IMR-90 (cell line): ENCODE data around the gene CUX1. TPM values are rescaled to one million over a fixed set of nuclear protein-coding genes. Genes with fewer than 3 reads are reported as not detected.
"Not testable (repeated sequence)": the region's sequence is repeated elsewhere in the genome, so short reads cannot be mapped to it uniquely, and the experiment has no call there.

Experiments used
- ATAC-seq: fragments of 200-7000 bp; cut with Tn5 transposase; 2 replicates; pipeline ENCODE4 v1.9.1; 2020; ENCODE audit warnings: low read depth, mild to moderate bottlenecking, moderate library complexity
- BruUV-seq: library from RNA; stranded (reverse); fragments of 400-500 nt; replicated peaks from 2 replicates; lab custom pipeline; 2021; lab: Mats Ljungman, UMichigan
- CTCF ChIA-PET: fragments of 300-600 bp; formaldehyde crosslinking; extraction: SDS; loops from one replicate; lab custom pipeline; 2021; ENCODE audit warnings: antibody characterized with exemption; lab: Yijun Ruan, JAX
- POLR2A ChIA-PET: fragments of 300-600 bp; sonication (Branson Sonifier 250); formaldehyde crosslinking; loops from one replicate; lab custom pipeline; 2022; ENCODE audit warnings: antibody characterized with exemption; ENCODE audit not compliant: unreplicated experiment; lab: Charles Lee
- DNase-seq: peaks from one replicate; pipeline ENCODE4 v3.0.0; 2013
- H2AFZ ChIP-seq: replicated peaks from 2 replicates; pipeline ENCODE3; 2013; ENCODE audit warnings: low read length, mild to moderate bottlenecking; ENCODE audit not compliant: poor library complexity
- H2AK5ac ChIP-seq: 2 replicates; pipeline ENCODE4 v1.6.1; 2013; ENCODE audit warnings: low read depth, low read length, inconsistent platforms
- H2AK9ac ChIP-seq: replicated peaks from 2 replicates; pipeline ENCODE3; 2013; ENCODE audit warnings: mild to moderate bottlenecking, low read depth, low read length, moderate library complexity; ENCODE audit not compliant: poor library complexity
- H2BK120ac ChIP-seq: 2 replicates; pipeline ENCODE4 v1.6.1; 2013; ENCODE audit warnings: low read depth, low read length, inconsistent platforms
- H2BK15ac ChIP-seq: 3 replicates; pipeline ENCODE4 v1.6.1; 2013; ENCODE audit warnings: low read depth, low read length, inconsistent platforms
- H2BK20ac ChIP-seq: 2 replicates; pipeline ENCODE4 v1.6.1; 2013; ENCODE audit warnings: low read depth, mild to moderate bottlenecking, inconsistent platforms, low read length, moderate library complexity
- H2BK5ac ChIP-seq: 2 replicates; pipeline ENCODE4 v1.6.1; 2013; ENCODE audit warnings: mild to moderate bottlenecking, low read depth, low read length, inconsistent platforms; ENCODE audit not compliant: poor library complexity, severe bottlenecking
- H3K14ac ChIP-seq: replicated peaks from 2 replicates; pipeline ENCODE4 v1.6.1; 2013; ENCODE audit warnings: low read depth, low read length, inconsistent platforms
- H3K18ac ChIP-seq: 2 replicates; pipeline ENCODE4 v1.6.1; 2013; ENCODE audit warnings: low read depth, low read length, control low read depth
- H3K23ac ChIP-seq: 2 replicates; pipeline ENCODE4 v1.6.1; 2013; ENCODE audit warnings: low read depth, low read length, inconsistent platforms
- H3K27ac ChIP-seq: 2 replicates; pipeline ENCODE4 v1.5.1; 2013; ENCODE audit warnings: mild to moderate bottlenecking, control low read depth, low read length; ENCODE audit not compliant: insufficient read depth
- H3K27me3 ChIP-seq: 2 replicates; pipeline ENCODE4 v1.6.1; 2013; ENCODE audit warnings: low read length; ENCODE audit not compliant: control insufficient read depth, insufficient read depth
- H3K36me3 ChIP-seq: 2 replicates; pipeline ENCODE4 v1.6.1; 2013; ENCODE audit warnings: low read length, mixed read lengths; ENCODE audit not compliant: control insufficient read depth, insufficient read depth
- H3K4ac ChIP-seq: 2 replicates; pipeline ENCODE4 v1.6.1; 2013; ENCODE audit warnings: low read depth, low read length, inconsistent platforms
- H3K4me1 ChIP-seq: 2 replicates; pipeline ENCODE4 v1.6.1; 2013; ENCODE audit warnings: low read length, mixed read lengths; ENCODE audit not compliant: control insufficient read depth, insufficient read depth
- H3K4me2 ChIP-seq: 2 replicates; pipeline ENCODE4 v1.6.1; 2013; ENCODE audit warnings: low read depth, mild to moderate bottlenecking, control low read depth, low read length, moderate library complexity
- H3K4me3 ChIP-seq: 2 replicates; pipeline ENCODE4 v1.5.1; 2013; ENCODE audit warnings: low read depth, mild to moderate bottlenecking, control low read depth, low read length, moderate library complexity; ENCODE audit not compliant: insufficient read depth
- H3K56ac ChIP-seq: 2 replicates; pipeline ENCODE4 v1.6.1; 2013; ENCODE audit warnings: low read length, inconsistent platforms; ENCODE audit not compliant: insufficient read depth; ENCODE audit errors: extremely low read depth
- H3K79me1 ChIP-seq, 2 experiments: 2 replicates each; pipeline ENCODE4 v1.6.1; 2013; ENCODE audit warnings: low read length in 2 of 2, inconsistent platforms in 1 of 2, low read depth in 1 of 2
- H3K9ac ChIP-seq: 2 replicates; pipeline ENCODE4 v1.6.1; 2013; ENCODE audit warnings: low read depth, low read length, control low read depth
- H3K9me1 ChIP-seq: 2 replicates; pipeline ENCODE4 v1.6.1; 2013; ENCODE audit warnings: low read length, inconsistent platforms; ENCODE audit not compliant: insufficient read depth
- H3K9me3 ChIP-seq: 2 replicates; pipeline ENCODE4 v1.6.1; 2013; ENCODE audit warnings: low read length; ENCODE audit not compliant: control insufficient read depth, insufficient read depth
- H4K20me1 ChIP-seq: 2 replicates; pipeline ENCODE4 v1.6.1; 2013; ENCODE audit warnings: low read length, inconsistent platforms; ENCODE audit not compliant: insufficient read depth
- H4K5ac ChIP-seq: 2 replicates; pipeline ENCODE4 v1.6.1; 2013; ENCODE audit warnings: mild to moderate bottlenecking, low read depth, low read length, control low read depth
- H4K8ac ChIP-seq, 2 experiments: 2 replicates each; pipeline ENCODE4 v1.6.1; 2013; ENCODE audit warnings: low read depth in 2 of 2, low read length in 2 of 2, control low read depth in 1 of 2, inconsistent platforms in 1 of 2
- H4K91ac ChIP-seq: 2 replicates; pipeline ENCODE4 v1.6.1; 2013; ENCODE audit warnings: low read depth, low read length, inconsistent platforms; ENCODE audit not compliant: insufficient read depth
- POLR2A ChIP-seq: IDR thresholded peaks from 2 replicates; pipeline ENCODE4 v1.6.1; 2012; ENCODE audit warnings: mild to moderate bottlenecking, low read depth, low read length
- RAD21 ChIP-seq: IDR thresholded peaks from 2 replicates; pipeline ENCODE4 v1.6.1; 2012; ENCODE audit warnings: low read length, improper control_type of control experiment
- USF2 ChIP-seq: fragments of 150-350 bp; IDR thresholded peaks from 2 replicates; pipeline ENCODE4 v1.6.1; 2017; ENCODE audit warnings: mild to moderate bottlenecking, antibody characterized with exemption, low read length, low read depth
- WGBS, 2 experiments: methylation state at CpG; one replicate each; pipeline versions ENCODE4 v1.1.5 to v1.1.7; 2013; ENCODE audit warnings: missing lambda C conversion rate in 2 of 2; ENCODE audit not compliant: insufficient read length in 1 of 2; ENCODE audit errors: extremely low coverage in 2 of 2; 5-methylcytosine and 5-hydroxymethylcytosine counted together
- dilution Hi-C: fragments of 300-500 bp; cut with HindIII; formaldehyde crosslinking; loops from one replicate; pipeline ENCODE4 v1.14.3; 2018; ENCODE audit warnings: low sequenced_read_pairs; ENCODE audit not compliant: unreplicated experiment
- in situ Hi-C: fragments of 300-500 bp; cut with MboI; formaldehyde crosslinking; loops from 3 replicates; pipeline ENCODE4 v1.14.3; 2019; ENCODE audit warnings: low sequenced_read_pairs, inconsistent platforms, mixed read lengths
- intact Hi-C: fragments of 100-400 bp; cut with micrococcal nuclease; formaldehyde crosslinking; loops from 2 replicates; pipeline ENCODE4 v1.10.0; 2022
- polyA plus RNA-seq, 3 experiments: library from polyadenylated mRNA; depleted of rRNA; stranded (reverse); fragments of >200 nt; gene quantifications; 2 replicates each; pipeline ENCODE4 v1.2.3, GENCODE V29; 2012; ENCODE audit warnings: low replicate concordance in 1 of 3
- total RNA-seq: library from RNA; depleted of rRNA; stranded (reverse); fragments of >200 nt; gene quantifications from 2 replicates; pipeline ENCODE4 v1.2.3, GENCODE V29; 2012

CUX1 gene
- total and polyA plus RNA-seq, 2 of the 4 experiments (the other 2 are of a cell fraction), result 19.7 to 46.4 TPM

- ChIA-PET POLR2A (no interaction called here), CTCF (no interaction called here)
- peaks cover 1% of the 10 kb centered on the region; the same call in 1 of the 2 replicates for H3K36me3 ChIP-seq
- H3K18ac ChIP-seq, result no peak overlapping the region
- no peak overlapping the region for H3K27ac ChIP-seq
- H4K8ac ChIP-seq, result no peak overlapping the region
- H3K9me3 ChIP-seq, result no peaks in the 10 kb centered on the region
- H4K5ac ChIP-seq, result no peak overlapping the region
- H3K4ac ChIP-seq, result no peak overlapping the region
- no peak overlapping the region for H3K4me2 ChIP-seq
- no peak for DNase-seq
- peaks cover 6% of the 10 kb centered on the region for H3K27me3 ChIP-seq
- TF ChIP-seq POLR2A, result no peak
- TF ChIP-seq RAD21, result no peak
- no peak for TF ChIP-seq USF2
- H3K23ac ChIP-seq, result no peak overlapping the region
- H2AK5ac ChIP-seq, result no peak overlapping the region
- no peaks in the 10 kb centered on the region for H4K20me1 ChIP-seq
- no peak overlapping the region for H2BK5ac ChIP-seq
- no peaks in the 10 kb centered on the region for H3K4me1 ChIP-seq
- H2BK15ac ChIP-seq, result no peak overlapping the region
- no peak overlapping the region for H3K4me3 ChIP-seq
- intact Hi-C loops (no loop called here), in situ Hi-C loops (no loop called here), dilution Hi-C loops (no loop called here)
- no peaks in the 10 kb centered on the region for H3K79me1 ChIP-seq
- WGBS, 2 experiments, result no CpG with 5 or more reads among the region's 5 CpGs
- ATAC-seq, result no peak
- H2AFZ ChIP-seq, result no peak overlapping the region
- H3K9me1 ChIP-seq, result peaks cover 4% of the 10 kb centered on the region; the same call in 1 of the 2 replicates
- H3K14ac ChIP-seq, result no peak overlapping the region
- BruUV-seq, result no TSS peak
- no peak overlapping the region for H3K56ac ChIP-seq
- H4K91ac ChIP-seq, result no peak overlapping the region
- H2BK20ac ChIP-seq, result no peak overlapping the region
- no peak overlapping the region for H2AK9ac ChIP-seq
- no peak overlapping the region for H2BK120ac ChIP-seq
- no peak overlapping the region for H3K9ac ChIP-seq
These were observed 506.4 kb downstream of the CUX1 start for GRCh38 chr7:102323914-102324195.

- H3K9me1 ChIP-seq, H3K9ac ChIP-seq, H3K27ac ChIP-seq, H3K14ac ChIP-seq, H2BK120ac ChIP-seq, H3K79me1 ChIP-seq, H3K23ac ChIP-seq, H4K5ac ChIP-seq, H2AFZ ChIP-seq, H4K91ac ChIP-seq, H3K36me3 ChIP-seq, BruUV-seq, in situ Hi-C loops, H3K4ac ChIP-seq, H2AK9ac ChIP-seq, H4K20me1 ChIP-seq, H3K4me3 ChIP-seq, POLR2A ChIA-PET, intact Hi-C loops, H3K4me1 ChIP-seq, CTCF ChIA-PET, H4K8ac ChIP-seq, dilution Hi-C loops, H3K4me2 ChIP-seq, DNase-seq, H3K56ac ChIP-seq, H3K18ac ChIP-seq, H2BK20ac ChIP-seq, H2AK5ac ChIP-seq, ATAC-seq, H2BK15ac ChIP-seq, H3K27me3 ChIP-seq, H2BK5ac ChIP-seq, H3K9me3 ChIP-seq: not testable (repeated sequence)
- no CpG with 5 or more reads among the region's 11 CpGs for WGBS, 2 experiments
These were observed 507.7 kb downstream of the CUX1 start for GRCh38 chr7:102325106-102325505.
